DMS79 (cell line): ENCODE measurements around the gene RPS19BP1.
"Not testable (repeated sequence)": the region's sequence is repeated elsewhere in the genome, so short reads cannot be mapped to it uniquely, and the experiment has no call there.

Experiments
- DNase-seq: peaks from one replicate; lab custom pipeline; 2025; lab: John Stamatoyannopoulos, UW

The RPS19BP1 gene

GRCh38 chr22:39528681-39529486, 3.7 kb downstream of the RPS19BP1 start:
- DNase-seq = peak; percentile 77

GRCh38 chr22:39528080-39528661, 4.4 kb downstream of the RPS19BP1 start:
- no peak for DNase-seq

GRCh38 chr22:39527481-39527961, 5.0 kb downstream of the RPS19BP1 start:
- DNase-seq = no peak

- no peak for DNase-seq
Observed at GRCh38 chr22:39526736-39527171, 5.8 kb downstream of the RPS19BP1 start.

DNA sequence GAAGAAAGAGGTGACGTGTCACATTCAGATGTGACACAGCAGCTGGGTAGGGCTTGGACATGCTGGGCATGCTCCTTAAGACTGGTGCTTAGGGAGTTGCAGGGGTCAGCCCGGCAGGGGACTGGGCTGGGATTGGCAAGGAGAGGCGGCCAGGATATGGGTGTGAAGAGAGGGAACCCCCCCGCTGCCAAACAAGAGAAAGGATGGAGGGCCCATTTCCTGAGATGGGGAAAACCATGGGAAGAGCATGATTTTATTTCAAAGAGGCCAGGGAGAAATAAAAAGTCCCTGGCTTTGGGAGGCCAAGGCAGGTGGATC, 6.9 kb downstream of the RPS19BP1 start:
- DNase-seq = no peak

- no peak for DNase-seq
Observed at GRCh38 chr22:39524753-39525657, 7.5 kb downstream of the RPS19BP1 start.

- no peak for DNase-seq
Observed at GRCh38 chr22:39524089-39524752, 8.3 kb downstream of the RPS19BP1 start.

GRCh38 chr22:39522567-39523300, 9.8 kb downstream of the RPS19BP1 start:
- peak; percentile 44 for DNase-seq

- DNase-seq = not testable (repeated sequence)
Observed at GRCh38 chr22:39522091-39522490, 10.5 kb downstream of the RPS19BP1 start.

DNA sequence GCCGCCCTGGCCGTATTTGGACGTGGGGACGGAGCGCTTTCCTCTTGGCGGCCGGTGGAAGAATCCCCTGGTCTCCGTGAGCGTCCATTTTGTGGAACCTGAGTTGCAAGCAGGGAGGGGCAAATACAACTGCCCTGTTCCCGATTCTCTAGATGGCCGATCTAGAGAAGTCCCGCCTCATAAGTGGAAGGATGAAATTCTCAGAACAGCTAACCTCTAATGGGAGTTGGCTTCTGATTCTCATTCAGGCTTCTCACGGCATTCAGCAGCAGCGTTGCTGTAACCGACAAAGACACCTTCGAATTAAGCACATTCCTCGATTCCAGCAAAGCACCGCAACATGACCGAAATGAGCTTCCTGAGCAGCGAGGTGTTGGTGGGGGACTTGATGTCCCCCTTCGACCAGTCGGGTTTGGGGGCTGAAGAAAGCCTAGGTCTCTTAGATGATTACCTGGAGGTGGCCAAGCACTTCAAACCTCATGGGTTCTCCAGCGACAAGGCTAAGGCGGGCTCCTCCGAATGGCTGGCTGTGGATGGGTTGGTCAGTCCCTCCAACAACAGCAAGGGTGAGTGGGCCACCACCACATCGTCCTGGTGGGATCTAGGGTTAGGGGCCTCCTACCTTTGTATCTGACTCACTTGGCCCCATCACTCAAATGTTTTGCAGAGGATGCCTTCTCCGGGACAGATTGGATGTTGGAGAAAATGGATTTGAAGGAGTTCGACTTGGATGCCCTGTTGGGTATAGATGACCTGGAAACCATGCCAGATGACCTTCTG, 11.3 kb downstream of the RPS19BP1 start:
- peak; percentile 39 for DNase-seq

- no peak for DNase-seq
Observed at GRCh38 chr22:39520226-39521105, 12.1 kb downstream of the RPS19BP1 start, which contains the start of gene ATF4. Gene ATF4, plus strand, starts transcription at chr22:39520562. Its CDS starts 884 bp downstream, at chr22:39521446.

GRCh38 chr22:39519681-39520225, 12.8 kb downstream of the RPS19BP1 start:
- peak; percentile 82 for DNase-seq

- no peak for DNase-seq
Observed at GRCh38 chr22:39518996-39519680, 13.4 kb downstream of the RPS19BP1 start.

GRCh38 chr22:39518144-39518786, 14.3 kb downstream of the RPS19BP1 start:
- DNase-seq = no peak

DNA sequence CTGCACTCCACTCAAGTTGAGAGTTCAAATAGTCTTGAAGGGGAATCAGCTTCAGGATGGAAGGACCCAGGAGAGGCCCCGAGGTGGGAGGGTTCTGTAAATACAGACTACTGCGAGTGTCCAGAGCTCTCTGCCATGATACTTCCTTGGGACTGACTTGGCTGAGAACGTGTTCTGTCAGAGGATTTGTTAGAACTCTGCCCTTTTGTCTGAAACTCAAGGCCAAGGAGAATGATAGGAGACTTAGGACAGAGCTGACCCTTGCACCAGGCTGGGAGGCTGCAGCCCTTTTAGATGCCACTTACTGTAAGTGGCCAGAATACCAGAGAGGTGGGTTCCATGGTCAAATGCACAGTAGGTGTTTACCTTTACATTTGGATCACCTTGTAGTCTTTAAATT, 15.1 kb downstream of the RPS19BP1 start:
- no peak for DNase-seq

GRCh38 chr22:39515266-39516050, 17.1 kb downstream of the RPS19BP1 start:
- no peak for DNase-seq

- DNase-seq = no peak
Observed at GRCh38 chr22:39514373-39514973, 18.1 kb downstream of the RPS19BP1 start.
